Embryonic facial prominence (tissue), 1 donor: Measurements from ENCODE around the gene TRIM14.
"Not testable (repeated sequence)": the region's sequence is repeated elsewhere in the genome, so short reads cannot be mapped to it uniquely, and the experiment has no call there.

ENCODE experiments used
- DNase-seq: peaks from one replicate; pipeline ENCODE4 v3.0.0-alpha.2; 2016; ENCODE audit errors: extremely low spot score

The TRIM14 gene

DNA sequence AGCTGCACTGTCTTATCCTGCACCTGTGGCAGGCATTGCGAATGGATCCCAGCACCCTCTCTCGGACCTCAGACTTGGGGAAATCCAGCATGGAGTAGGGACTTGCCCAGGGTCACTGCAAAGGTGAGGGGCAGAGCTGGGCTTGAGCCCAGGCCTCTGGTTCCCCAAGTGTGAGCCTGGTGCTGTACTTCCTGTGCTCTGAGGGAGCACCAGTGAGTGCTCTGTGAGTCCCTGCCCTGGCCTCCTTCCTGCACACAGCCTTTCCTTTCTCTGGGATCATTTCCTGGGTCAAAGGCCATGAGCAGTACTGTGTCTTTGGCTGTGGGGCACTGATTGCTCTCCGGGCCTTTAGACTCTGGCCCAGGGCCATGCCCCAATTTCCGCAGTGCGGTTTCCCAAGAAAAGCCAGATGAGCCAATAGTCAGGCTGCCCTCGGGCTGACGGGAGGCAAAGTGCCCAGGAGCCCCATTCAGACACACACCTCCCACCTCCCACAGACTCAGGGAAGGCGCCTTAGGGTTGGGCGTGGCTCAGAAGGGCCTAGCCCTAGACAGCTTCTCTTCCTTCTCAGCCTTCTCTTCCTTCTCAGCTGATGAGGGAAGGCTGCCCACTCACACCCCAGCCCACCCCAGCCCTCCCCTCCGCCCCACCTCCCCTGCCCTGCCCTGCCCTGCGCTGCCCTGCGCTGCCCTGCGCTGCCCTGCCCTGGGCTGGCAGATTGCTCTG lies 23.3 kb upstream of the TRIM14 start:
- no peak for DNase-seq

DNA sequence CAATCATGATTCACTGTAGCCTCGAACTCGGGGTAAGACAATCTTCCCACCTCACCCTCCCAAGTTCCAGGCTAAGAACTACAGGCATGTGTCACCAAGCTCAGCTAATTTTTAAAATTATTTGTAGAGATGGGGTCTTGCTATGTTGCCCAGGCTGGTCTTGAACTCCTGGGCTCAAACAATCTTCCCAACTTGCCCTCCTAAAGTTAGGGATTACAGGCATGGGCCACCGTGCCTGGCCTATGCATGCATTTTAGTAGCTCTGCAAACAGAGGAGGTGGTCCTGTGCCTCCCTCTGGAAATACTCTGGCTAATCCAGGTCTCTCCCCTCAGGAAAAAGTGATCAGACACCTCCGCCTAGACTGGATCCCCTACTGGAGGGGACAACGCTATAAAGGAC lies 21.5 kb upstream of the TRIM14 start:
- DNase-seq, result no peak

DNA sequence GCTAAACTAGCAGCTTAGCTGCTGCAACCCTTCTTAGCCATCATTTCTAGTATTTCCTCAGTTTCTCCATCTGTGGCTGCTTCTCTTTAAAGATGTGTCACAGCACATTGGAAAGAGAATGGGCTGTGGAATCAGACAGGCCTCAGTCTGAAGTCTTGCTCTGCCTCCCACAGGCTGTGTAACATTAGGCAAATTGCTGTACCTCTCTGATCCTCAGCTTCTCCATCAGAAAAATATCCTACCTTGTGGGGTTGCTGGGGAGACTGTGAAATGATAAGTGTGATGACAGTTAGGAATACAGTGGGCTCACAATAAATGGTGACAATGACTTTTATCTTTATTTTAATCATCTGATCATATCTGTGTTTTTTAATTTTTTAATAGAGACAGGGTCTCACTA lies 17.5 kb upstream of the TRIM14 start:
- DNase-seq, result no peak

DNA sequence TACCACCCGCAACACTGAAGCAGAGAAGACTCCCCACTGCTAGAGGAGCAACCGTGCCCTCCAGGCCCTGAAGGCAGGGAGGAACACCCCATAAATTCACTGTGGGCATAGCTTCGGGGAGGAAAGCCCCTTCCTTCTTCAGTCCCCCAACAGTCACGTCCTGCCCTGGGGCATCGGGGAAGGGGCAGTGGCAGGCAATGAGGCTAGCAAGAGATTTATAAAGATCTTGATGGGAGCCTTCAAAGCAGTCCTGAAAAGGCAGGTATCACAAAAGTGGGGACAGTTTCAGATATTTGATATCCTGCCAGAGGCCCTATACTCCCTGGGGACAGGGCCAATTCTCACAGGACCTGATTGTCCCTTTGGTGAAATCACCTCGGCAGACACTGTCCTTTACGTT lies 16.9 kb upstream of the TRIM14 start:
- no peak for DNase-seq

DNA sequence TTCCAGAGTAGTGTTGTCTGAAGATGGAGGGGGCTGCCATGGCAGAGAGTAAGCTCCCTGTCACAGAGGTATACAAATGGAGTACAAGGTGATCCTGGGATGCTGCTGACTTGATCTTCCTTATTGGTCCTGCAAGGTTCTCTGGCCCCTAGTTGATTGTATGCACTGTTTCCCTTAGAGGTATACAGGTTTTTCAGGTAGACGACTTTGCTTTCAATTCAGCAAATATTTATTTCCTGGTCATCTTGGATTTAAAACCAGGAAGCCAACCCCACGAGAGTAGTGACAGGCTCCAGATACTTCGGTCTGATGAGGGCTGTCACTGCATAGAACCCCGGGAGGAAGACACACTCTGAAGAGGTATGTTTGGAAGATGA lies 16.5 kb upstream of the TRIM14 start:
- DNase-seq, result no peak

DNA sequence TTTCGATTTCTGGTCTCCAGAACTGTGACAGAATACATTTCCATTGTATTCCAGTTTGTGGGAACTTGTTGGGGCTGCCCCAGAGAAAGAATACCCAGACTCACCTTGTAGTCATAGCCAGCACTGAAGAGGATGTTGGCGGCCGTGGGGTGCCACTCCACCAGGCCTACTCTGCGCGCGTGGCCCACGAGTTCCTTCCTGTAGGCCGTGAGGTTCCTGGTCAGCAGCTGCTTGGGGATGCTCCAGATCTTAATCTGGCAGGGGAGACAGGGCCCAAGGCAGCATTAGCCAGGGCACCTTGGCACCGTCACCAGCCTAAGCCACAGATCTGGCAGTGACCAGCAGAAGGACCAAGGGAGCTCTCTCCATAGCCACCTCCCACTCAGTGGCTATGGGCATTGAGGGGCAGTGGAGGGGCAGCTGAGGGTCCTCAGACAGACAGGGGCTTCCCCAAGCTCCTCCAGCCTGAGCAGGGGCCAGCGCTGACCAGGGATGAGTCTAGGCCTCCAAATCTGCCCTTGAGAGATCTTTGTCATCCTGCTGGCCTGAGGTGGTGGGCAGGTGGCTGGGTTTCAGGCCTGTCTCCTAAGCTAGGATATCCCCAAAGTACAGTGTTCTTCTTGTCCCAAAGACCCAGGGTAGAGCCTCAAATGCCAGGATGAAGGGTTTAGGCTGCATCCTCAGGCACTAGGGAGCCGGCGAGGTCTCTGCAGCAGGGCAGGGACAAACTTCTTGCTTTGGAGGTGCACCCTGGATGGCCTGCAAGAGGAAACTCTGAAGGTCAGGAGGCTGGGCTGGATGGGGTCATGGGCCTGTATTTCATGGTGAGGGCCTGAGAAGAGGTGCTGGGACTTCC lies 15.9 kb upstream of the TRIM14 start:
- no peak for DNase-seq

DNA sequence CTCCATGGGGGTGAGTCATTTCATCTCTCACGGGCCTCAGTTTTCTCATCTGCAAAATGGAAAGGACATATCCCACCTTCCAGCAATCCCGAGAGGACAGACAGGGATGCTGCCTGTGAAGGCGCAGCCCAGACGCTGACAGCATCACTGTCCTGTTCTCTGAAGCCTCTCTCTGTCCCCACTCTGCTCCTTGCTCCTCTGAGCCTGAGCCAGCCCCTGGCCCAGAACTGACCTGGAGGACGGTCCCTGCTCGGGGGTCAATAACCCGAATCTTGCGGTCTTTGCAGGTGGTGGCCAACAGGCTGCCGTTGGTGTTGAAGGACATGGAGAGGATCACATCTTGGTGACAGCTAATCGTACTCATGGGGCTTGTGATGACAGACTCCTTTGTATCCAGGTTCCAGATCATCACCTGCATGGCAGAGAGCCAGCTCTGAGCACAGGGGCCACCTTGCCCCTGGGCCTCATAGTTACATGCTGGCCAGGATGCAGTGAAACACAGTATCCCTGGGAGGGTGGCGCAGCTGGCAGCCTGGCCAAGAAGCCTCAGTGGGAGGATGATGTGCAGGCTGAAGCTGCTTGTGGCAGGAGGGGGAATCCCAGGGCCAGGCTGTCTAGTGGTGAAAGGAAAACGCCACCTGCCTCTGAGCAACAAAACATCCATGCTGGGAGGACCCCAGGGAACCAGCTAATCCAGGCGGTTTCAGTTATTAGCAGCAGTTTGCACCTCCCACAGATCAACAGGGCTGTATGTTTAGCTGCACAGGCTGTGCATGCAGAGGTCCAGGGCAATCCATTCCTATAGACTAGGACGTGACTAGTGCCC lies 14.0 kb upstream of the TRIM14 start:
- DNase-seq, result no peak

DNA sequence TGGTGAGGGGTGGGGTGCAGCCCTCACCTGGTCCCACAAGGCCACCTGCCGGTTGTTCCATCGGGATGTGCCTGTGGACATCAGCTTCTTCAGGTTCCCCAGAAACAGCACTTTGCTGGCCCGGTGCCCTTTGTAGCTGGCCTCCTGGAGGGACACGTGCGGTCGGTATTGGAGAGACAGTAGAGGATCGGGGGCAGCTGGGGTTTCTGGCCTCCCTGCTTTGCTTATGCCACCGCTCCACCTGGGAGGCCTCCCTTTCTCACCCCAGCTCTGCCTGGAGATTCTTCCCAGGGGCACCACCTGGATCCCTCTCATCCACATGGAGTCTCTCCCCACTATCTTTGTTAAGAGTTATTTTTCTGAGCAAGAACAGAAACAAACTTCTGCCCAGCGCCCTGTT lies 13.1 kb upstream of the TRIM14 start:
- DNase-seq, result no peak

DNA sequence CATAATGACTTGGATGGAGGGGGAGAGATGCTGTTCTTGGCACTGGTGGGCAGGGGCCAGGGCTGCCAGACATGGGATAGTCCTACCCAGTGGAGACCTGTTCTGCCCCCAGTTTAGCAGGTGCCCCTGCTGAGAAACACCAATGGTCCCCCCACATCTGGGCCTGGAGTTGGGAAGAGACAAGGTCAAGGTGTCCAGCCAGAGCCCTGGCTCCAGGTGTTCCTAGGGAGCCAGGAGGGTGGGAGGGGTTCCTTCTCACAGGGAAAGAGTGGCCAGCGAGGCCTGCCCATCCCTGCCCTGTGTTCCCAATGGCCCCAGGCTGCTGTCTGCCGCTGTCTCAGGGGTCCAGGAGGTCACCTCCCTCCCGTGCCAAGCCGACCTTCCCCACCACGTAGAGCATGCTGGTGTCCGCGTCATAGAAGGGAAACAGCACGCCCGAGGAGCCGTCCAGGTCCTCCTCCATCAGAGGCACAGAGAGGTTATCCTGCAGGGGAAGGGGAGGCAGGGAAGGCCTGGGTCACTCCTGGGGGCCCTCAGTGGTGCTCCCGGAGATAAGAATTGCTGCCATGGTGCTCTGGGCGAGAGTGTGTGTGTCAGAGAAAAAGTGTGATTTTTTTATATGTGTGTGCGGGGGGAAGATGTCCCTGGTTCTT lies 11.7 kb upstream of the TRIM14 start:
- no peak for DNase-seq

DNA sequence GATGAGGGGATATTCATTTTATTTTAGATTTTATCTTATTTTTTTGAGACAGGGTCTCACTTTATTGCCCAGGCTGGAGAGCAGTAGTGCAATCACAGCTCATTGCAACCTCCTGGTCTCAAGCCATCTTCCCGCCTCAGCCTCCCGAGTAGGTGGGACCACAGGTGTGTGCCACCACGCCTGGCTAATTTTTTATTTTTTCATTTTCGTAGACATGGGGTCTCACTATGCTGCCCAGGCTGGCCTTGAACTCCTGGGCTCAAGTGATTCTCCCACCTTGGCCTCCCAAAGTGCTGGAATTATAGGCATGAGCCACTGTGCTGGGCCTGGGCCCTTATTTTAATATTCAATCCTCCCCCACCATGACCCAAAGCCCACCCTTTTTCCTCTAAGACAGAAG lies 11.0 kb upstream of the TRIM14 start:
- not testable (repeated sequence) for DNase-seq

DNA sequence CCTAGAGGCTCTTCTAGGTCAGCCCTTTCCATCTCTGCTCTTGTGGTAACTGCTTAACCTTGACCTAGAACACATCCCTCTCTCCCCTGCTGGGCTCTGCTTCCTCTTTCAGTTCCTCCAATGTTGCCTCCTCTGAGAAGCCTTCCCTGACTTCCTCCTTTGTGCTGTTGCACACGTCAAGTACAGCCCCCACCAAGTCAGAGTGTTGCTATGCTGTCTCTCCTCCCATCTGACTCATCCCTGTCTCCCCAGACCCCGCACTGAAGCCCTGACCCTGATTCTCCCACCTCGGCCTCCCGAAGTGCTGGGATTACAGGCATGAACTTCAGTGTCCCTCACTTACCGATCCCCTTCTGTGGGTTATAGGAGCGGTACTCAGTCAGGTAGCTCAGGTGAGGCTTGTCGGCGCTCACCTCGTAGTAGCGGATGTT lies 10.4 kb upstream of the TRIM14 start:
- DNase-seq, result no peak

DNA sequence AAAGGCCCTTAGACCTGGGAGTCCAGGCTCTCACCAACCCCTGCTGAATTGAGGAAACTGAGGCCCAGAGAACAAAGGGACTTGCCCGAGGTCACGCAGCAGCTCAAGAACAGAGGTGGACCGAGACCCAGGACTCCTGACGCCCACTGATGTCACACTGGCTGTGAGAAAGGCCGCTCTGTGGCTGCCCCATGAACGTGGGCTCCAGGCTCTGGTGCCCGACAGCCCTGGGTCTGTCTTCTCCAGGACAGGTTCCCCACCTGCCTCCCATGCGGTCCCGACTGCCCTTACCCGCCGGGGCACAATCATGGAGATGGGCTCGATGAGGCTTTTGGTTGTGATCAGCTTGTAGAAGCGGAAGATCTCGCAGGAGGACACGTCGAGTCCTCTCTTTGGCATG lies 9.3 kb upstream of the TRIM14 start:
- DNase-seq, result no peak

DNA sequence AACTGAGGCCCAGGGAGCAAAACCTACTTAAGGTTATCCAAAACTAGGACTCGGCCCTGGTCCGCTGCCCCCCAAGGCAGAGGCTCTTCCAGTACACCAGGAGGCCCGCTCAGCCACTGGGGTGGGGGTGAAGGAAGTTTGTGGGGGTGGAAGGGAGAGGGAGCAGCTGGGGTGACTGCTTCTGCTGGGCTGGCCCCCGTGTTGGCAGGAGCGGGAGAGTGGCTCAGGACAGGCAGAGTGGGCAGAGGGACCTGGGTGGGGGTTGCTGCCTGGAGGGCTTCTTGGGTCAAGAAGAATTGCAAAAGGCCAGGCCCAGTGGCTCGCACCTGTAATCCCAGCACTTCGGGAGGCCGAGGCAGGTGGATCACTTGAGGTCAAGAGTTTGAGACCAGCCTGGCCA lies 8.2 kb upstream of the TRIM14 start:
- DNase-seq, result no peak

DNA sequence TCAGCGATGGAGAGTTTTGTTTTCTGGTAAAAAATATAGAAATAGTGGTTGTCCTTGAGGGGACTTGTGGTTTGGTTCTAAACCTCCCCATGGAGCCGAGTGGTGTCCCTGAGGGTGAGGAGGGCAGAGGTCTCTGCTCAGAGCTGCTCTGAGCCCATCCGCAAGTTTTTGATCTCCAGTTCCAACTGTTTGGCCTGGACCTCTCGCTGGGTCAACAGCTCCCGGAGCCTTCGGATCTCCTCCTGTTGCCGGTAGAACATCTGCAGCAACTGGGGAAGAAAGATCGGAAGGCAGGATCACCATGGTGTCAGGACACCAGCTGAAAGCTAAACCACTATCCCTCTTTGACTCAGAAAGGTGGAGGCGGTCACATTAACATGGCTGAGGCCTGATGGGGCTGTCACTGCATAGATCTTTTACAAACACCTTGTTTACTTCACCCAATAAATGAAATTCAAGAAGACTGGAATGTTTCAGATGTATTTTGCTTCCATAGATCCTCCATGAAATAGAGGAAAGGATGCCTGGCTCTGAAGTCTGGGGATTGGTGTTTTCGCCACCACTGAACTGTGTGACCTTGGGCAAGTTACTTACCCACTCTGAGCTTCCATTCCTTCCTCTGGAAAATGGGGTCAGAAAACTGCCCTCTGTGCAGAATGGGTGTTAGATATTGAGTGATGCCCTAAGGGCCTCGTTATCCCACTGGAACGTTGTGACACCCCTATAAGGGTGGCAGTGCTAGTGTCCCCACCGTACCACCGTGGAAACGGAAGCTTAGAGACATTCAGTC lies 5.8 kb upstream of the TRIM14 start:
- no peak for DNase-seq

DNA sequence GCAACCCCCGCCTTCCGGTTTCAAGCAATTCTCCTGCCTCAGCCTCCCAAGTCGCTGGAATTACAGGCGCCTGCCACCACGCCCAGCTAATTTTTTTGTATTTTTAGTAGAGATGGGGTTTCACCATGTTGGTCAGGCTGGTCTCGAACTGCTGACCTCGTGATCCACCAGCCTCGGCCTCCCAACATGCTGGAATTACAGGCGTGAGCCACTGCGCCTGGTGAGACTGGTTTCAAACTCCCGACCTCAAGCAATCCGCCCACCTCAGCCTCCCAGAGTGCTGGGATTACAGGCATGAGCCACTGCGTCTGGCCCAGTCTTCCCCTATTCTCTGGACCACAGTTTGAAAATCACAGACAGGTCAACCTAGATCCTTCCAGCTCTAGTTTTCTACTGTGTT lies 5.1 kb upstream of the TRIM14 start:
- DNase-seq, result not testable (repeated sequence)

DNA sequence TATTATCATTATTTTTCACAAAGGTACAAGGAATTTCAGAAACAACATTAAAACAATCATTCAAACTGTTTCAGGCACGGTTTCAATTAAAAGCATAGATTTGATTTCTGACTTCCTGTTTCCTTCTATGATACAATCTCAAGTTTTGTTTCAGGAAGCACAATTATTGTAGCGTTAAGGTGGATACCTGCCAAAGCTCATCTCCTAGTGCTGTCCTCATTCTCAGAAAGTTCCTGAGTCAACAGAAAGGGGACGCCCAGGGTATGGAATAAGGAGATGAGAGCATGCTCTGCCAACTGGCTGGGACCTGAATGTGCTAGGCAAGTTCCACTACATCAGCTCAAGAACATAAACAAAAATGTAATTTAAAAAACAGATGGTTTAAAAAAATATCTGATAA lies 2.0 kb upstream of the TRIM14 start:
- no peak for DNase-seq

DNA sequence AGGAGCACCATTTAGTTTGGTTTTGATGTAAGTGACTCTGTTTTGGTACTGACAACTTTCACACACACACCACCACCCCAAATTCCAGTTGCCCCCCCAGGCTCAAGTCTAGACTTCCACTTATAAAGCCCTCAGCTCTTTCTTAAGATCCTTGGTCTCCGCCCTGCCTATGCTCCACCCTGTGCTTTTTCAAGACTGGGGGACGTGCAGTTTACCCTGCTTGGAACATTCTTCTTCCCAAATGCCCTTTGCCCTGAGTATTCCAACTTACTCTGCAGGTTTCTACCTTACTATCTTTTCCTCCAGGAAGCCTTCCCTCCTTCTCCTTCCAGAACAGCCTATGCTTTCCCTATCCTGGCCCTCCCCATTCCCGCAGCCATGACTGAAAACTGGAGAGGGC lies 1.5 kb upstream of the TRIM14 start:
- no peak for DNase-seq

DNA sequence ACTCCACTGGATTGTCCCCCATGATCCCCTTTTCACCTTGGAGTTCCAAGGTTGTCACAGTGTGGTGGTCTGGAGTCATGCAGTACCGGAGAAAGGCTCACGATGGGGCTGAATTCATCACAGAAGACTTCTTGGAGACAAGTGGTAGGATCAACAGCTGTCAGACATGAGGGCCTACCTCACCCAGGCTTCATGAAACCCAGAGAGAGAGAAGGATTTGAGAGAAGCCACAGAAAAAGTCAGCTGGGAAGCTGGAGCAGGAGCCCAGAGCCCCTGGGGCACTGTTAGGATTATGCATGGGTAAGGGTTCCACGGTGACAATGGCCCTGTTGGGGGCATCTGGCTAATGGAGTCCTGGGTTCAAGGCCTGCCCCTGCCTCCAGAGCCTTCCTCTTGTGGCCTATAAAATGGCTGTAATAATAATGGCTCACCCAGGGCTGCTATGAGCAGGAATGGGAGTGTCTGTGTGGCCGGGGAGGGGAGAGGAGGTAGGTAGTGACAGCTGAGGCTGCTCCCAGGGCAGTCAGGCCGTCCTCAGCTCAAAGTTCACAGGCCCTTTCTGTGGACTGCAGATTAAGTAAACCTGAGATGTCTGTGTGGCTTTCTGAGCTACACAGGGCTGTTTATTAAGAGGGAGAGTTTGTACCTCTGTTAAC lies 910 bp downstream of the TRIM14 start:
- no peak for DNase-seq

DNA sequence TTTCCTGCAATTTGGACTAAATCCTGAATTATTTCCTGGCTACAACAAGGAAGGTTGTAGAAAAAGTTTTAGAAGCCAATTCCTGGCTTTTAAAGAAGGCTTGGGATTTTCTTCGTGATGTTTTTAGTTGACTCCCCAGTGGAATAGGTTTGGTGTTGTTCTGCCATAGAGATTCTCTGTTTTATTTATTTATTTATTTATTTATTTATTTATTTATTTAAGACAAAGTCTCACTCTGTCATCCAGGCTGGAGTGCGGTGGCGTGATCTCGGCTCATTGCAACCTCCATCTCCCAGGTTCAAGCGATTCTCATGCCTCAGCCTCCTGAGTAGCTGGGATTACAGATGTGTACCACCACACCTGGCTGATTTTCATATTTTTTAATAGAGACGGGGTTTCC lies 1.9 kb downstream of the TRIM14 start:
- DNase-seq, result not testable (repeated sequence)

DNA sequence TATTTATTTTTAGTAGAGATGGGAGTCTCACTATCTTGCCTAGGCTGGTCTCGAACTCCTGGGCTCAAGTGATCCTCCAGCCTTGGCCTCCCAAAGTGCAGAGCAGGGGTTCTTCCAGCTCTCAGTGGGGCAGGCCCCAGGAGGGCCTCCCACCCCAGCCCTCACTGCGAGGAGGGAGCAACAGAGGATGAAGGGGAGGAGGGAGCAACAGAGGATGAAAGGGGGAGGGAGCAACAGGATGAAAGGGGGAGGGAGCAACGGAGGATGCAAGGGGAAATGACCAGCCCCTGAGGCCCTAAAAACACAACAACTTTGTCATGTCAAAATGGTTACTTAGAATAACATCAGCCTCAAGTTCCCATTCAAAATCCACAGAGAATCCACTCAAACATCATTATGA lies 10.0 kb downstream of the TRIM14 start:
- no peak for DNase-seq
